GM12872 (cell line): ENCODE results near the gene SMCHD1.

Experiments
- TF ChIP-seq, protein P1 (sequence below): IDR thresholded peaks from 3 replicates; pipeline ENCODE4 v1.5.1; 2011; ENCODE audit warnings: low read depth, mild to moderate bottlenecking, low read length, moderate library complexity; ENCODE audit not compliant: insufficient read depth

Gene SMCHD1

DNA sequence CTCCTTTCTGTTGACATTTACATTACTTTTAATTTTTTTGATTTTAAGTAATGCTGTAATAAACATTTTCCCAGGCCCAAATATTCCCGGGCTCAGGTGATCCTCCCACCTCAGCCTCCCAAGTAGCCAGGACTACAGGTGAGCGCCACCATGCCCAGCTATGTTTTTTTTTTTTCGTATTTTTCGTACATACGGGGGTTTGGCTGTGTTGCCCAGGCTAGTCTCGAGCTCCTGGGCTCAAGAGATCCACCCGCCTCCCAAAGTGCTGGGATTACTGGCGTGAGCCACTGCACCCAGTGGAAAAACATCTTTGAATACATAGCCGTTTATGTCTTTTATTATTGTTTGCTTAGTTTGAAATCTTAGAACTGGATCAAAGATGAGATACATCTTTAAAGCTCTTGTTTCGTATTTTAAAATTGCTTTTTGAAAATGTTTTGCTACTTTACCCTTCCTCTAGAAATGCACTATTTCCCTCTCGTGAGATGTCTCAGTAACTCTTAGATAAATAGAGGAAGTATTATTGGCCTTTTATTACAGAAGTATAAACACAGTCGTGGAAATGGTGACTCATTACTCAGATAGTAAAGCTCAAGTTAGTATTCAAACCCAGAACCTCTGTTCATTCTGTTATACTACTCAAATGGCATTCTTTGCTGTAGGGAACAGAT is 2.4 kb downstream of the SMCHD1 start:
- TF ChIP-seq, protein P1, sequence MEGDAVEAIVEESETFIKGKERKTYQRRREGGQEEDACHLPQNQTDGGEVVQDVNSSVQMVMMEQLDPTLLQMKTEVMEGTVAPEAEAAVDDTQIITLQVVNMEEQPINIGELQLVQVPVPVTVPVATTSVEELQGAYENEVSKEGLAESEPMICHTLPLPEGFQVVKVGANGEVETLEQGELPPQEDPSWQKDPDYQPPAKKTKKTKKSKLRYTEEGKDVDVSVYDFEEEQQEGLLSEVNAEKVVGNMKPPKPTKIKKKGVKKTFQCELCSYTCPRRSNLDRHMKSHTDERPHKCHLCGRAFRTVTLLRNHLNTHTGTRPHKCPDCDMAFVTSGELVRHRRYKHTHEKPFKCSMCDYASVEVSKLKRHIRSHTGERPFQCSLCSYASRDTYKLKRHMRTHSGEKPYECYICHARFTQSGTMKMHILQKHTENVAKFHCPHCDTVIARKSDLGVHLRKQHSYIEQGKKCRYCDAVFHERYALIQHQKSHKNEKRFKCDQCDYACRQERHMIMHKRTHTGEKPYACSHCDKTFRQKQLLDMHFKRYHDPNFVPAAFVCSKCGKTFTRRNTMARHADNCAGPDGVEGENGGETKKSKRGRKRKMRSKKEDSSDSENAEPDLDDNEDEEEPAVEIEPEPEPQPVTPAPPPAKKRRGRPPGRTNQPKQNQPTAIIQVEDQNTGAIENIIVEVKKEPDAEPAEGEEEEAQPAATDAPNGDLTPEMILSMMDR, result no peak

DNA sequence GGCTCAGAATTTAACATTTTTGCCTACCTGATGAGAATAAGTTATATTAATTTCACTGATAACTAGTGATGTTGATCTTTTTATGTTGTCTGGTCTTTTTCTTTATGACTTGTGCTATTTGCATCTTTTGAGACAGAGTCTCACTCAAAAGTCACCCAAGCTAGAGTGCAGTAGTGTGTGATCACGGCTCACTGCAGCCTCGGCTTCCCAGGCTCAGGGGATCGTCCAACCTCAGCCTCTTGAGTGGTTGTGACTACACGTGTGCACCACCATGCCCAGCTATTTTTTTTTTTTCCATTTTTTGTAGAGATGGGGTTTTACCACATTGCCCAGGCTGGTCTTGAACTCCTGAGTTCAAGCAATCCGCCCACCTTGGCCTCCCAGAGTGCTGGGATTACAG is 7.5 kb downstream of the SMCHD1 start:
- TF ChIP-seq, protein P1, result no peak

DNA sequence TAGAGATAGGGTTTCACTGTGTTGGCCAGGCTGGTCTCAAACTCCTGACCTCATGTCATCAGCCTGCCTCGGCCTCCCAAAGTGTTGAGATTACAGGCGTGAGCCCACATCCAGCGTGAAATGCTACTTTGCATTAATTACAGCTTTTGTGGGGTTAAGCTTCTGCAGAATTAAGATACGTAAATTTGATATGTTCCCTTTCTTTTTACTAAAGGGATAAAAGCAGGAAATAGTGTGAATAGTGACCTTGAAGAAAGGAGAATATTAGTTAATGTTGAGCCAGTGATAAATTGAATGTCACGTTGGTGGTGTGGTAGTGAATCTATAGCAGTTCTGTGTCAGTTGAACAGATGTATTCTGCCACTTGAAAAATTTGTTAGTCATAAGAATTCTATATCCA is 16.9 kb downstream of the SMCHD1 start:
- TF ChIP-seq, protein P1, result no peak

DNA sequence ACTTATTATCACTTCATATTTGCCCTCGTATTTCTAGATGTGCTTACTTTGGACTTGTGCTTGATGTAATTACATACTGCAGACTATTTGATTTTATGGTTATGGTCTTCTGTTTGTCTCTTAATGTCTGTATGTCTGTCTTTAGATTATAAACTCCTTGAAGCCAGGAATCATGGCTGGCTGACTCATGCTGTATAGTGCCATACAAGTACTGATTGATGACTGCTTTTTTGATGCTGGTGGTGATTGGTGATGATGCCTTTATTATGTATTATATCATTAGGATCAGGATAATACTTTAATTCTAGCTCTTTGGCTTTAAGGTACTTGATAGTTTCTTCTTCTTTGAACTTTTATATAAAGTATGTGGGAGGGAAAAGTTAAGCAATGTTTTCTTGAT is 17.3 kb downstream of the SMCHD1 start:
- TF ChIP-seq, protein P1, result no peak

DNA sequence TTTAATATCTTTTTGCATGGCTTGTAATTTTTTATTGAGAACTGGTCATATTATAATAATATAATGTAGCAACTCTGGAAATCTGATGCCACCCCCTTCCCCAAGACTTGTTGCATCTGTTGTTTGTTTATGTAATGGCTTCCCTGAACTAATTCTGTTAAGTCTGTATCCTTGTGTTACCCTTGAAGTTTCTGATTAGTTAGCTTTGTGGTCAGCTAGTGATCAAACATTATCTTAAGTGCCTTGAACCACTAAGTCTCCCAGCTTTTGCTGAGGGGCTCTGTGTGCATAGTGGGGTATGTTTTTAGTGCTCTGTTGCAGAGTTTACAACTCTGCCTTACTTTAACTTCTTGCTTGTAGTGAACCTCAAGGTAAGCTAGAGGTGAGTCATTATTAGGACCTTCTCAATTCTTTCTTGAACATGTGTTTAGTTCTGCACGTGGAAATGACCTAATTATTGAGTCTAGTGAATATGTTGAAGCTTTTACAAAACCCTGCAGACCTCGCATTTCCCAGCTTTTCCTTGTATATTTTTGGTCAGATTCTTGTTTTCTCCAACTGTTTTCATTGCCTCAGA is 24.8 kb downstream of the SMCHD1 start:
- TF ChIP-seq, protein P1, result no peak

DNA sequence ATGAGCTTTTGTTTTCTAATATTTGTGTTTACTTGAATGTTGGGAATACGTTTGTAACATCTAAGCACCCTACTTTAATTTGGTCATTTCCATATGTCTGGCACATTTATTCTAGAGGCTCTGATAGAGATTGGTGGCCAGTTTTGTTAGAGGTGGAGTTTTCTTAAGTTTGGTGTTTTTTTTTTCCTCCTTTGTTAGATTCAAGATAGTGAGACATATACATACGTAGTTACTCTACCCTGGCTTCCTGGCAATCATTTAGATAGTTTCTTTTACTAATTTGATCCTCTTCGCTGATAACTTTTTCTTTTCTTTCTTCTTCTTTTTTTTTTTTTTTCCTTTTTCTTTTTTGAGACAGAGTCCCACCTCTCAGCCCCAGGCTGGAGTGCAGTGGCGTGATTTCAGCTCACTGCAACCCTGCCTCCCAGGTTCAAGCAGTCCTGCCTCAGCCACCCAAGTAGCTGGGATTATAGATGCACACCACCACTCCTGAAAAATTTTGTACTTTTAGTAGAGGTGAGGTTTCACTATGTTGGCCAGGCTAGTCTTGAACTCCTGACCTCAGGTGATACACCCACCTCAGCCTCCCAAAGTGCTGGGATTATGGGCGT is 26.6 kb downstream of the SMCHD1 start:
- TF ChIP-seq, protein P1, result no peak

DNA sequence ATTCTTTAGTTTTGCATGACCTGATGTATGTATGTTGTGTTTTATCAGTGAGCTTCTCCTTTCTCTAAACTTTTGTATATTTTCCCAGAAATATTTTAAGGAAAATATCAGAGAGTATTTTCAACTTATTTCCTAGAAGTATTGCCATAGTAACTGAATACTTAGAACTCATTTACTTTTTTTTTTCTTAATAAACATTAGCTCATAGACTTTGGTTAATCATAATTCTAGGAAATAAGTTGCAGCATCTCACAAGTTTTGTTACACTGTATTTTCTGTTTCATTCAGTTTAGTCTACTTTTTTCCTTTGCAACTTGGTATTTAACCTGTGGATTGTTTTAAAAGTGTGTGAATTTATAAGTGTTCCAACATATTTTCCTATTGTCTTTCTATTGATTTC is 27.5 kb downstream of the SMCHD1 start:
- TF ChIP-seq, protein P1, result no peak
